HFFc6 (cell line): ENCODE results near the gene DDR2. TPM values are rescaled to one million over a fixed set of nuclear protein-coding genes. Genes with fewer than 3 reads are reported as not detected.

Experiments
- DNase-seq: peaks from one replicate; pipeline ENCODE4 v3.0.0-alpha.2; 2018
- H3K27ac Mint-ChIP-seq: 2 replicates; pipeline ENCODE4 v1.8.0; 2020; ENCODE audit warnings: mild to moderate bottlenecking, mixed read lengths
- H3K27me3 Mint-ChIP-seq: 2 replicates; pipeline ENCODE4 v1.8.0; 2021; ENCODE audit warnings: mild to moderate bottlenecking, moderate library complexity, mixed read lengths; ENCODE audit not compliant: insufficient read depth
- H3K36me3 Mint-ChIP-seq: 2 replicates; pipeline ENCODE4 v1.8.0; 2021; ENCODE audit warnings: low read depth, mixed read lengths
- H3K4me1 Mint-ChIP-seq: 2 replicates; pipeline ENCODE4 v1.8.0; 2020; ENCODE audit warnings: low read depth, mixed read lengths
- H3K4me3 Mint-ChIP-seq: 2 replicates; pipeline ENCODE4 v1.8.0; 2020; ENCODE audit warnings: mild to moderate bottlenecking, moderate library complexity, mixed read lengths
- H3K9me3 Mint-ChIP-seq: 2 replicates; pipeline ENCODE4 v1.8.0; 2020; ENCODE audit warnings: mild to moderate bottlenecking, mixed read lengths
- CTCF ChIP-seq: fragments of 200-600 bp; sonication (generic); IDR thresholded peaks from 2 replicates; pipeline ENCODE4 v1.5.0; 2021; ENCODE audit warnings: antibody characterized with exemption, mild to moderate bottlenecking
- total RNA-seq, 6 experiments: library from RNA; stranded (reverse); fragmentation: NEBNext Ultra II Directional; extraction: Animal tissue kit (Norgen Biotek cat#: 25700); gene quantifications; 2 replicates in 1 of 6; 3 replicates in 5 of 6; pipeline ENCODE4 v1.2.3, GENCODE V29; 2021

Gene DDR2
- total RNA-seq, 6 experiments from 2014 or later = 154 to 218 (median 187) TPM

- peak; percentile 42 for TF ChIP-seq CTCF
- peaks cover 100% of the 10 kb centered on the region for H3K4me1 Mint-ChIP-seq
- H3K9me3 Mint-ChIP-seq = peaks cover 25% of the 10 kb centered on the region
- H3K27ac Mint-ChIP-seq = peak overlapping the region; percentile 85
- peaks cover 67% of the 10 kb centered on the region for H3K36me3 Mint-ChIP-seq
- H3K4me3 Mint-ChIP-seq = peak overlapping the region; percentile 65
- H3K27me3 Mint-ChIP-seq = peaks cover 12% of the 10 kb centered on the region
- DNase-seq = no peak
Measured at GRCh38 chr1:162677607-162678371, 45.5 kb downstream of the DDR2 start.

- Mint-ChIP-seq H3K27me3 (peaks cover 10% of the 10 kb centered on the region), H3K36me3 (peaks cover 67% of the 10 kb centered on the region), H3K9me3 (peaks cover 25% of the 10 kb centered on the region), H3K27ac (peak overlapping the region; percentile 85), H3K4me1 (peaks cover 100% of the 10 kb centered on the region), H3K4me3 (peak overlapping the region; percentile 65)
- TF ChIP-seq CTCF = no peak
- DNase-seq = peak; percentile 80
Measured at GRCh38 chr1:162678439-162678838, 46.2 kb downstream of the DDR2 start.

GRCh38 chr1:162679298-162679697 lies 47.0 kb downstream of the DDR2 start:
- no peak for DNase-seq
- H3K4me3 Mint-ChIP-seq = peak overlapping the region; percentile 65
- peaks cover 67% of the 10 kb centered on the region for H3K36me3 Mint-ChIP-seq
- H3K27me3 Mint-ChIP-seq = peaks cover 10% of the 10 kb centered on the region
- TF ChIP-seq CTCF = no peak
- peaks cover 100% of the 10 kb centered on the region for H3K4me1 Mint-ChIP-seq
- H3K9me3 Mint-ChIP-seq = peaks cover 25% of the 10 kb centered on the region
- H3K27ac Mint-ChIP-seq = peak overlapping the region; percentile 85

- Mint-ChIP-seq H3K4me1 (peaks cover 100% of the 10 kb centered on the region), H3K36me3 (peaks cover 66% of the 10 kb centered on the region), H3K27me3 (peaks cover 7% of the 10 kb centered on the region), H3K4me3 (peak overlapping the region; percentile 23), H3K27ac (peak overlapping the region; percentile 88), H3K9me3 (peaks cover 25% of the 10 kb centered on the region)
- peak; percentile 76 for DNase-seq
- no peak for TF ChIP-seq CTCF
Measured at GRCh38 chr1:162680419-162681121, 48.3 kb downstream of the DDR2 start.

- peaks cover 25% of the 10 kb centered on the region for H3K9me3 Mint-ChIP-seq
- H3K27me3 Mint-ChIP-seq = peaks cover 7% of the 10 kb centered on the region
- DNase-seq = no peak
- H3K4me1 Mint-ChIP-seq = peaks cover 97% of the 10 kb centered on the region
- peak overlapping the region; percentile 23 for H3K4me3 Mint-ChIP-seq
- H3K36me3 Mint-ChIP-seq = peaks cover 67% of the 10 kb centered on the region
- no peak for TF ChIP-seq CTCF
- peak overlapping the region; percentile 88 for H3K27ac Mint-ChIP-seq
Measured at GRCh38 chr1:162681122-162681436, 48.8 kb downstream of the DDR2 start.
